NCI-H146 treated with DMSO at 0.1 percent for 48 hours (cell line): ENCODE data around the gene ARGFX.
A peak's percentile ranks its signal among the peaks of the same experiment; 100 is the strongest.
"Not testable (repeated sequence)": the region's sequence is repeated elsewhere in the genome, so short reads cannot be mapped to it uniquely, and the experiment has no call there.

Experiments
- DNase-seq: peaks from one replicate; lab custom pipeline; 2025; ENCODE audit not compliant: unreplicated experiment; lab: John Stamatoyannopoulos, UW

ARGFX gene

GRCh38 chr3:121567649-121568048 lies at the start of gene ARGFX:
Gene ARGFX, plus strand, starts transcription at chr3:121567949. Its CDS starts 2,765 bp downstream, at chr3:121570714.
- DNase-seq, result no peak

DNA sequence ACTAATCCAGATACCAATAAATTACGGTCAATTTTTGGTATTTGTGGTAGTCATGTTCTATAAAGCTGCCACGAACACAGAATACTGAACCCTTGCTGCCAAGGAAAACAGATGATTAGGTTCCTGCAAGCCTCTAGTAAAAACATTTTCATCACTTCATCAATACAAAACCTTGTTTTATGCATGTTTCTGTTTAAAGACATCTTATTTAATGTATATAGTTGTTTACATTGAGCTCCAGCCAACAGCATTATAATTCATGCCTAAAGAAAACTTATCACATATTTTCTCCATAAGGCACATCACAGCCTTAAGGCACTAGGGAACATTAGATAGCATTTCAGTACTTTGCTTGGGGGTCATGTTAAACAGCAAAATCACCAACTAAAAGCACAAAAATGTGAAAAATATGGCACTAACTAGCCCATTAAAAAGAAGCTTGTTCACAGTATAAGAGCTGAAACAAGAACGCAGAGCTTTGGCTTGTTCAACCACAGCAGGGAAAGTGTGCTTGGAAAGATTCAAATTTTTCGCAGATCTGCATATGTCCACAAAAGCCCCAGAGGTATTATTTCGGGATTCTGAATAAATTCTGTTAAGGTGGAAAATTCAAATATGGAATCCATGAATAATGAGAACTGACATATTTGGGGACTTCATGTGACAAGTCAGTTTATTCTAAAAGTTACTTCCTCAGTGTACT lies 49.6 kb upstream of the ARGFX start:
- no peak for DNase-seq

GRCh38 chr3:121520510-121520909 lies 47.2 kb upstream of the ARGFX start:
- no peak for DNase-seq

DNA sequence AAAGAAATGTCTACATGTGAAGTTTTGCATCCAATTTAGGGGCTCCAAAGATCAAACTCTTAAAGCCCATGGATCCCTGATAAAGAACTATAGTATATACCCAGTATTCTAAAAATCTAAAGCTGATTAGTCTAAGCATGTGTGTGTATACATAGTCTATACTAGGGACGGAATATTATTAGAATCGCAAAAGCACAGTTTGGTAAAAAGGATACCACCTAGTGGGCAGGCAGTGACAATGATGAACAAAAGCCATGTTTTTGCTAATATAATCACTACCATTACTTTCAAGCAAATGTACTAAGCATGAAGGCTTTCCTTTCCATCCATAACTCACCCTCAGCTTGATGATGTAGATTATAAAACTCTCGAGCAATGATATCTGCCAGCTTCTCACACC lies 38.4 kb upstream of the ARGFX start:
- no peak for DNase-seq

DNA sequence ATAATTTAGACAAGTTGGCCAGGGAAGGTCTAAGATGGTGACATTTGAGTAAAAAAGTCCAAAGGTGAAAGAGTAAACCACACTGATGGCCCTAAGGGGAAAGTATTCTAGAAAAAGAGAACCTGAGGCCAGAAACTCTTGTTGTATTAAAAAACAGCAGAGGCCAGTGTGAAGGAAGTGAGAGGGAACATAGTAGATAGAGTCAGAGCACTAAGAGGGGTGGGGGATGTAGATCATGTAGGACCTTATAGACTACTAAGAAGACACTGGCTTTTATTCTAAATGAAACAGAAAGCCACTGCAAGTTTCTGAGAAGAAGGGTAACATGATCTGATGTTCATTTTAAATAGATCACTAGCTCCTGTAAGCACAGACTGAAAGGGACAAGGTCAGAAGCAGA lies 36.5 kb upstream of the ARGFX start:
- no peak for DNase-seq

DNA sequence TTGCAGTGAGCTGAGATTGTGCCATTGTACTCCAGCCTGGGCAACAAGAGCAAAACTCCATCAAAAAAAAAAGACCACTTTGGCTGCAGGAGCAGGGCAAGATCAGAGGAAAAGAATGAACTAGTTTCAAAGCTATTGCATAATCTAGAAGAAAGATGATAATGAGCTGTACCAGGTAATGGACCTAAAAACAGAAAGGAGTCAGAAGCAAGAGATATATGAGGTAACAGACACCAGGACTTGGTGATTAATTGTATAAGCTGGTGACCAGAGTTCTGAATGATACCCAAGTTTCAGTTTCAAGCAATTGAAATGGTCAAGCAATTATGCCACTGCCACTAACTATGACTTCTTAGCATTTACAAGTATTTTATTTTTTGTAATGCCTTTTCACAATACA lies 24.8 kb upstream of the ARGFX start:
- DNase-seq, result no peak

GRCh38 chr3:121545049-121545573 lies 22.6 kb upstream of the ARGFX start:
- no peak for DNase-seq

DNA sequence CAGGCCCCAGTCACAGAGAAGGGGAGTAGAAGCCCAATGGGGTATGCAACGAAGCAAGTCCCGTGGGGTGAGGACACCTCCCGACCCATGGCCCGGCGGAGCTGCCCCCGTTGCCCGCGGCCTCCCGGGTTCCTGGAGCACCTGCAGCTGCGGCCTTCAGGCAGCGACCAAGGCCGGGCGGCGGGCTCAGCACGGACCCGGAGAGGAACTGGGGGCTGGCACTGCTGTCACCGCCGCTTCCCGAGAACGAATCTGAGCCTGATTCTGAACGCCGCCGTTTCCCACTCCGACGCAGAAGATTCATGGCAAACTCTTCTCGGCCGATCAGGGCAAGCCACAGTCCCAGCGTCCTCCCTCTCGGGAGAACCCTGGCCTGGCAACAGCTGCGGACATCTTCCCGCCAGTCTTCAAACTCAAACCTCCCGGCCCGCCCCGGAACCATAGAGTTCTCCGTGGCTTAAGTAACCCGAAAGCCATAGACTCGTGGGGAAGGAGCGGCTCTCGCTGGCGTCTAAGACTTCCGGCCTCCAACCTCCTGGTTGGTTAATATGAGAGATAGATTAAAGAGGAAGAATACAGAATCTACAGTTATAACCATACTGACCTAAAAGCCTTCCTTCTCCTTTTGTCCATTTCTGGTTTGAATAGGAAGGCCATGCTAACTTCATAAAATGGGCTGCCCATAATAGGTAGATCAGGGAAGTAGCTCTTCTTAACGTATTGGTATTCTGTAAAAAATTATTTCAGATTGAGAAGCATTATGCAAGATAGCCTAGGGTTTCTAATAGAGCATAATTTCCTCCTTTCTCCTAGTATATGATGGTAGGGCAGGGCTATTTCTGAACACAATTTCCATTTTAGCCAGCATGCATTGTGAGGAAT lies 21.9 kb upstream of the ARGFX start, which contains the start of gene POLQ:
POLQ (minus strand) TSS at position 415 of the 882 bp plus-strand sequence; CDS start at position 304, 111 bp downstream.
- peak; percentile 96 for DNase-seq

DNA sequence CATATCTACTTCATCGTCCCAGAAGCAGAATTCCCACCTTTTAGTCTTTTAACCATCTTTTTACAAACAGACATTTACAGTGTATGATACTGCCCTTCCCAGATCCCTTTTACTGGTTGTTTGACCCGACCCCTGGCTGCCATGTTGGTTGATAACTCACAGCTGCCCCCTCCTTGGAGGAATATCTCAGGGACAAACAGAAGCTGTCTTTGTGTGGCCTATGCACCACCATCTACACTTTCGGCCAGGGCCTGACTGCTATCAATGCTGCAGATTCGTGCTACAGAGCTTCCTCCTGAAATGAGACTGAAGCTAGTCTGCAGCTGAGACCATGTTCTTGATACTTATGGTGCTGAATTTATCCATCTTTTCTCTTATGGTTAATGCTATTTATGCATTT lies 15.4 kb upstream of the ARGFX start:
- no peak for DNase-seq

GRCh38 chr3:121552797-121553196 lies 15.0 kb upstream of the ARGFX start:
- DNase-seq, result no peak

DNA sequence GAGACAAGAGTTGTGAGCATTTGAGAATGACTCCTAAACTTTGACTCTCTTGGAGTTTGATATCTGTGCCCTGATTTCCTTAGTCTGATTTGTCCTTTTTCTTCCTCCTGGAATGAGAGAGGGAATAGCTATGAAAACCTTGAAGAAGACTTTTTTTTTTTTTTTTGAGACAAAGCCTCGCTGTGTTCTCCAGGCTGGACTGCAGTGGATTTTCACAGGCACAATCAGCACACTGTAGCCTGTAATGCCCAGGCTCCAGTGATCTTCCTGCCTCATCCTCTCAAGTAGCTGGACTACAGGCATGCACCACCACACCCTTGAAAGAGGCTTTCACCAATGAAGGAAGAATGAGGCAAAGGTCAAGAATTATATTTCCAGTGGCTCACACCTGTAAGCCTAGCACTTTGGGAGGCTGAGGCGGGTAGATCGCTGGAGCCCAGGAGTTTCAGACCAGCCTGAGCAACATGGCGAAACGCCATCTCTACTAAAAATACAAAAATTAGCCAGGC lies 10.3 kb upstream of the ARGFX start:
- DNase-seq, result no peak

- DNase-seq, result no peak
Measured at GRCh38 chr3:121562148-121562547, 5.6 kb upstream of the ARGFX start.

DNA sequence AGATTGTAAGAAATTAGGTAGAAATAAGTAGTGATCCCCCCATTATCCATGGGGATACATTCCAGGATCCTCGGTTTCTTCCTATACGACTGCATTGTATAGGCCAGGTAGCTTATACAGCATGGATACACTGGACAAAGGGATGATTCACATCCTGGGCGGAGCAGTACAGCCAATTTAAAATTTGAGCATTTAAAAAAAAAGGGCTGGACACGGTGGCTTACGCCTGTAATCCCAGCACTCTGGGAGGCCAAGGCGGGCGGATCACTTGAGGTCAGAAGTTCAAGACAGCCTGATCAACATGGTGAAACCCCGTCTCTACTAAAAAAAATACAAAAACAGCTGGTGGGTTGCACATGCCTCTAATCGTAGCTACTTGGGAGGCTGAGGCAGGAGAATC lies 976 bp upstream of the ARGFX start:
- no peak for DNase-seq

GRCh38 chr3:121574449-121574848 lies 6.7 kb downstream of the ARGFX start:
- DNase-seq, result peak; percentile 54

GRCh38 chr3:121581691-121582090 lies 13.9 kb downstream of the ARGFX start:
- no peak for DNase-seq

DNA sequence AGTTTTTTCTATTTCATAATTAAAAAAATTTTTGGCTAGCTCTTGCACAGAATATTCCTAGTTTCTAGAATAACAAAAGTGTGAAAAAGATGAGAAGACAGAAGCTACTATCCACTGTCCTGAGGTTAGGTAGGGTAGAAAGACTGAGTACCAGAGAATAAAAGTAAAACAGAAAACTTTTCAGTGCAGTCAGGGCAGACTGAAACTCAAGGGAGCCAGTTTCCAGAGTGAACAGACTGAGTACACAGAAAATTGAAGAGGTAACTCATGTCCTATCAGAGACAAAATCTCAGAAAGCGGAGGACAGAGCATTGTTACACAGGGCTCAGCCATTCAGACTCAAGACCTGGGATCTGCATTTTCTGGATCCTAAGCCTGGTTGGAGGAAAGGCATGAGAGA lies 16.7 kb downstream of the ARGFX start:
- no peak for DNase-seq

GRCh38 chr3:121592856-121593702 lies 25.3 kb downstream of the ARGFX start, which contains the start of gene FBXO40:
Gene FBXO40, plus strand, starts transcription at chr3:121593379. Its CDS starts 27,197 bp downstream, at chr3:121620576.
- peak; percentile 90 for DNase-seq

DNA sequence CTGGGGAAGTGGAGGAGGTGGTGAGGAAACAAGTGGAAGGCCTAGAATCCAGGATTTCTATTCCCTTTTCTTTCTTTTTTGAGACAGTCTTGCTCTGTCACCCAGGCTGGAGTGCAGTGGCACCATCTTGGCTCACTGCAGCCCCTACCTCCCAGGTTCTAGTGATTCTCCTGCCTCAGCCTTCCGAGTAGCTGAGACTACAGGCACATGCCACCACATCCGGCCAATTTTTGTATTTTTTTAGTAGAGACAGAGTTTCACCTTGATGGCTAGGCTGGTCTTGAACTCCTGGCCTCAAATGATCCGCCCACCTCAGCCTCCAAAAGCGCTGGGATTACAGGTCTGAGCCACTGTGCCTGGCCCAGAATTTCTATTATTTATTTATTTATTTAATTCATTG lies 26.1 kb downstream of the ARGFX start:
- DNase-seq, result not testable (repeated sequence)

- DNase-seq, result no peak
Measured at GRCh38 chr3:121594850-121595249, 27.1 kb downstream of the ARGFX start.

DNA sequence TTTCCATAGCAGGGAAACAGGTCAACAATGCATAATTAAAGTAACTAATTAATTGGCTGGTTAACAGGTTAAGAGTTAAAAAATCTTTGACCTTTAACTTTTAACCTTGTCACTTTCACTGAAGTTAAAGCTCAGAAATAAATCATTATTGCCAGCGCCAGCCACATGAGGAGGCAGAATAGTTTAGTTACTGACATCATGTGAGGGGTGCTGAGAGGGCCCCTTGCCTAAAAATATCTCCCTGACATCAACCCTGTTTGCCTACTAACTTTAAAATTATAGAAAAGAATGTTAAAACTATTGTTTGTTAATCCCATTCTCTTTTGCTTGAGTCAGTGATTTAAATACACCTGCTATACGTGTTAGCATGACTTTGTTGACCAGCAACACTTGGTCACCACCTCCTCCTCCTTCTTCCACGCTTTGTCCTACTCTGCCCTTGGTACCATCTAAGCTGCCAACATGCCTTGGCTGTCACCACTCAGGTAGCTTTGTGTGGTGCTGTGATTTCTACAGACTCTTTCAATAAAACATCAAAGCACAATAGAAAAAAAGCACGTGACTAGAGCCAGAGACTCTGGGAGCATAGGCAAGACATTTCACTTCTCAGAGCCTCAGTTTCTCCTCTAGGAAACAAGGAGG lies 28.1 kb downstream of the ARGFX start:
- DNase-seq, result no peak
